Measurements from ENCODE around the gene HEXA.

The HEXA gene

GRCh38 chr15:72361176-72361575 is 14.6 kb downstream of the HEXA start:
- no peak overlapping the region for H3K4me3 ChIP-seq (replicated peaks; ENCODE audit: insufficient read depth, low read length)
- TF ChIP-seq GABPA (IDR thresholded peaks at IDR 0.05; ENCODE audit: low read depth) = no peak
- TF ChIP-seq POLR2AphosphoS5 (IDR thresholded peaks at IDR 0.05; ENCODE audit: low read depth) = no peak
- TF ChIP-seq SPI1 (IDR thresholded peaks at IDR 0.05; ENCODE audit: borderline replicate concordance, low read depth) = no peak
- no peak for TF ChIP-seq CTCF (IDR thresholded peaks at IDR 0.05; ENCODE audit: insufficient read depth, low read length)
- TF ChIP-seq REST (IDR thresholded peaks at IDR 0.05; ENCODE audit: insufficient replicate concordance, low read depth) = no peak
- no peak overlapping the region for H3K27ac ChIP-seq (replicated peaks)
- no peaks in the 10 kb centered on the region for H3K27me3 ChIP-seq (ENCODE audit: insufficient read depth, poor library complexity, severe bottlenecking)
- no peak for DNase-seq (ENCODE audit: low read depth in 1 of 2, low spot score in 1 of 2)

- TF ChIP-seq POLR2AphosphoS5 (IDR thresholded peaks at IDR 0.05; ENCODE audit: low read depth) = no peak
- TF ChIP-seq SPI1 (IDR thresholded peaks at IDR 0.05; ENCODE audit: borderline replicate concordance, low read depth) = no peak
- TF ChIP-seq REST (IDR thresholded peaks at IDR 0.05; ENCODE audit: insufficient replicate concordance, low read depth) = no peak
- no peak for TF ChIP-seq CTCF (IDR thresholded peaks at IDR 0.05; ENCODE audit: insufficient read depth, low read length)
- no peak for TF ChIP-seq GABPA (IDR thresholded peaks at IDR 0.05; ENCODE audit: low read depth)
- Histone ChIP-seq H3K27ac (replicated peaks) (no peak overlapping the region), H3K4me3 (replicated peaks; ENCODE audit: insufficient read depth, low read length) (no peak overlapping the region), H3K27me3 (ENCODE audit: insufficient read depth, poor library complexity, severe bottlenecking) (no peaks in the 10 kb centered on the region)
- DNase-seq (ENCODE audit: low read depth in 1 of 2, low spot score in 1 of 2) = no peak
Observed at GRCh38 chr15:72358650-72359171, 17.1 kb downstream of the HEXA start.

- no peak overlapping the region for H3K27ac ChIP-seq (replicated peaks)
- TF ChIP-seq GABPA (IDR thresholded peaks at IDR 0.05; ENCODE audit: low read depth) = no peak
- TF ChIP-seq POLR2AphosphoS5 (IDR thresholded peaks at IDR 0.05; ENCODE audit: low read depth) = no peak
- no peak for TF ChIP-seq REST (IDR thresholded peaks at IDR 0.05; ENCODE audit: insufficient replicate concordance, low read depth)
- TF ChIP-seq CTCF (IDR thresholded peaks at IDR 0.05; ENCODE audit: insufficient read depth, low read length) = no peak
- TF ChIP-seq SPI1 (IDR thresholded peaks at IDR 0.05; ENCODE audit: borderline replicate concordance, low read depth) = no peak
- DNase-seq (ENCODE audit: low read depth in 1 of 2, low spot score in 1 of 2) = no peak
Observed at GRCh38 chr15:72358121-72358520, 17.7 kb downstream of the HEXA start.

More at GRCh38 chr15:72358121-72358520, 17.7 kb downstream of the HEXA start:
- H3K27me3 ChIP-seq (ENCODE audit: insufficient read depth, poor library complexity, severe bottlenecking) = no peaks in the 10 kb centered on the region
- H3K4me3 ChIP-seq (replicated peaks; ENCODE audit: insufficient read depth, low read length) = no peak overlapping the region

All from HL-60 (cell line).